Upper lobe of left lung (tissue), 6 donors: ENCODE results near the gene TMEM229A. TPM values are rescaled to one million over a fixed set of nuclear protein-coding genes. Genes with fewer than 3 reads are reported as not detected.
A peak's percentile ranks its signal among the peaks of the same experiment; 100 is the strongest.
"Not testable (repeated sequence)": the region's sequence is repeated elsewhere in the genome, so short reads cannot be mapped to it uniquely, and the experiment has no call there.

ENCODE experiments used
- ATAC-seq, 2 donors: fragments of 200-7000 bp; cut with Tn5 transposase; one replicate each; pipeline ENCODE4 v1.9.1; 2022; ENCODE audit warnings: mild to moderate bottlenecking in 2 of 2, moderate library complexity in 2 of 2; ENCODE audit not compliant: low FRiP score in 2 of 2
- DNase-seq, 2 donors: peaks; one replicate each; pipeline ENCODE4 v3.0.0-alpha.2; 2019 to 2020
- H3K27ac ChIP-seq, 4 donors: fragments of 200-600 bp; sonication (generic); one replicate each; pipeline ENCODE4 v1.5.1; 2016 to 2019
- H3K27me3 ChIP-seq, 4 donors: fragments of 200-600 bp; sonication (generic); one replicate each; pipeline ENCODE4 v1.5.1; 2017 to 2019
- H3K36me3 ChIP-seq, 4 donors: fragments of 200-600 bp; sonication (generic); one replicate each; pipeline ENCODE4 v1.5.1; 2016 to 2019
- H3K4me1 ChIP-seq, 4 donors: fragments of 200-600 bp; sonication (generic); one replicate each; pipeline ENCODE4 v1.5.1; 2018 to 2019
- H3K4me3 ChIP-seq, 4 donors: fragments of 200-600 bp; sonication (generic); one replicate each; pipeline ENCODE4 v1.5.1; 2017 to 2019; ENCODE audit warnings: mild to moderate bottlenecking in 2 of 4, moderate library complexity in 1 of 4
- H3K9me3 ChIP-seq, 4 donors: fragments of 200-600 bp; sonication (generic); one replicate each; pipeline ENCODE4 v1.5.1; 2018 to 2019
- CTCF ChIP-seq, 6 experiments: fragments of 450-650 bp in 4 of 6; fragments of 200-600 bp in 2 of 6; sonication (generic) in 2 of 6; IDR thresholded peaks; one replicate each; pipeline ENCODE4 v1.5.1; 2016 to 2019; ENCODE audit warnings: antibody characterized with exemption in 6 of 6
- EP300 ChIP-seq, 4 donors: sonication (generic); formaldehyde crosslinking; IDR thresholded peaks; one replicate each; pipeline ENCODE4 v1.5.1; 2017; ENCODE audit warnings: antibody characterized with exemption in 4 of 4, control low read depth in 2 of 4
- POLR2A ChIP-seq, 4 donors: fragments of 450-650 bp; IDR thresholded peaks; one replicate each; pipeline ENCODE4 v1.5.1; 2016 to 2017; ENCODE audit warnings: antibody characterized with exemption in 4 of 4, mild to moderate bottlenecking in 2 of 4
- POLR2AphosphoS5 ChIP-seq, 2 donors: sonication (generic); formaldehyde crosslinking; IDR thresholded peaks; one replicate each; pipeline ENCODE4 v1.5.1; 2017; ENCODE audit warnings: antibody characterized with exemption in 2 of 2
- WGBS, 2 donors: methylation state at CpG; one replicate each; pipeline ENCODE4 v1.1.5; 2017 to 2018; 5-methylcytosine and 5-hydroxymethylcytosine counted together
- total RNA-seq, 6 donors: library from RNA; depleted of rRNA in 4 of 6; stranded (reverse); fragments of >200 nt in 4 of 6; gene quantifications; one replicate each; pipeline versions ENCODE4 v1.1.0 to v1.2.1, GENCODE V29; 2016 to 2021
- donor health status: DM: no; HTN: no; CAD: no; lungs with moderate emphysema.
- donor health status: DM: no; HTN: yes; CAD: no; lungs with severe emphysema.

The TMEM229A gene
- total RNA-seq, result under 1 TPM in 1 of 6 donors, not detected in 5; 0.14 TPM

- WGBS, 2 donors, result 1 to 4% methylated on average over 16 to 47 of the region's 87 CpGs
- Histone ChIP-seq H3K4me3 (peak within 1 kb of the TSS; percentile 7 to 50 (median 41)), H3K27ac (no peak within 1 kb of the TSS), H3K4me1 (peaks cover 17 to 22% (median 19%) of the 10 kb centered on the region in 4 donors), H3K27me3 (peaks cover 0 to 20% (median 9%) of the 10 kb centered on the region in 4 donors), H3K36me3 (no peaks in the 10 kb centered on the region), H3K9me3 (no peaks in the 10 kb centered on the region)
- no peak for TF ChIP-seq CTCF (IDR thresholded peaks at IDR 0.05)
- TF ChIP-seq POLR2A (IDR thresholded peaks at IDR 0.05), result no peak
- no peak for TF ChIP-seq POLR2AphosphoS5 (IDR thresholded peaks at IDR 0.05)
- TF ChIP-seq EP300 (IDR thresholded peaks at IDR 0.05), result no peak
- ATAC-seq (peak in 1 of 2 donors; percentile 76), DNase-seq (peak; percentile 24 to 88)
These were observed at the start of gene TMEM229A for GRCh38 chr7:124032369-124033094. TMEM229A (minus strand) TSS chr7:124033067; CDS start chr7:124033003, 64 bp downstream.

- not testable (repeated sequence) for DNase-seq, H3K4me3 ChIP-seq, H3K27me3 ChIP-seq, H3K36me3 ChIP-seq, ATAC-seq, H3K27ac ChIP-seq, H3K4me1 ChIP-seq, H3K9me3 ChIP-seq
- 96% methylated on average over 8 of the region's 8 CpGs for WGBS, 2 donors
These were observed 49.4 kb upstream of the TMEM229A start for GRCh38 chr7:124082234-124082633.

- H3K36me3 ChIP-seq, result no peaks in the 10 kb centered on the region
- H3K4me1 ChIP-seq, result no peaks in the 10 kb centered on the region
- no peaks in the 10 kb centered on the region for H3K9me3 ChIP-seq
- no peak for ATAC-seq
- TF ChIP-seq EP300 (IDR thresholded peaks at IDR 0.05) (no peak), POLR2A (IDR thresholded peaks at IDR 0.05) (no peak), CTCF (IDR thresholded peaks at IDR 0.05) (no peak), POLR2AphosphoS5 (IDR thresholded peaks at IDR 0.05) (no peak)
- 52 to 84% methylated on average over 3 of the region's 3 CpGs for WGBS, 2 donors
- H3K27ac ChIP-seq, result no peak overlapping the region
- DNase-seq, result no peak
- H3K27me3 ChIP-seq, result no peaks in the 10 kb centered on the region
- H3K4me3 ChIP-seq, result no peak overlapping the region
These were observed 44.7 kb upstream of the TMEM229A start for GRCh38 chr7:124077546-124077945.

- no peak for DNase-seq
- H3K36me3 ChIP-seq, result no peaks in the 10 kb centered on the region
- H3K27me3 ChIP-seq, result no peaks in the 10 kb centered on the region
- TF ChIP-seq POLR2AphosphoS5 (IDR thresholded peaks at IDR 0.05) (no peak), POLR2A (IDR thresholded peaks at IDR 0.05) (no peak), EP300 (IDR thresholded peaks at IDR 0.05) (no peak), CTCF (IDR thresholded peaks at IDR 0.05) (no peak)
- no peaks in the 10 kb centered on the region for H3K4me1 ChIP-seq
- H3K27ac ChIP-seq, result no peak overlapping the region
- no peak overlapping the region for H3K4me3 ChIP-seq
- no peak for ATAC-seq
- no peaks in the 10 kb centered on the region for H3K9me3 ChIP-seq
These were observed 44.0 kb upstream of the TMEM229A start for GRCh38 chr7:124076841-124077240.

- ATAC-seq (no peak), DNase-seq (no peak)
- Histone ChIP-seq H3K27ac (no peak overlapping the region), H3K4me3 (no peak overlapping the region), H3K36me3 (no peaks in the 10 kb centered on the region), H3K9me3 (no peaks in the 10 kb centered on the region), H3K4me1 (no peaks in the 10 kb centered on the region), H3K27me3 (no peaks in the 10 kb centered on the region)
- TF ChIP-seq POLR2AphosphoS5 (IDR thresholded peaks at IDR 0.05) (no peak), POLR2A (IDR thresholded peaks at IDR 0.05) (no peak), EP300 (IDR thresholded peaks at IDR 0.05) (no peak), CTCF (IDR thresholded peaks at IDR 0.05) (no peak)
- 57% methylated on average over 1 of the region's 1 CpG for WGBS, 2 donors
These were observed 41.1 kb upstream of the TMEM229A start for GRCh38 chr7:124074007-124074406.
